UCSD-AML1 (cell line): ENCODE data around the gene NTN5.
A peak's percentile ranks its signal among the peaks of the same experiment; 100 is the strongest.
"Not testable (repeated sequence)": the region's sequence is repeated elsewhere in the genome, so short reads cannot be mapped to it uniquely, and the experiment has no call there.

Experiments
- DNase-seq: peaks from one replicate; lab custom pipeline; 2025; ENCODE audit not compliant: unreplicated experiment; lab: John Stamatoyannopoulos, UW

The NTN5 gene

GRCh38 chr19:48696353-48697010 lies 23.7 kb upstream of the NTN5 start:
- DNase-seq: no peak

GRCh38 chr19:48695743-48696352 lies 23.0 kb upstream of the NTN5 start, which contains the start of gene FUT2:
Gene FUT2, plus strand, starts transcription at chr19:48695971. Its CDS starts 6,986 bp downstream, at chr19:48702957.
- peak; percentile 24 for DNase-seq

- not testable (repeated sequence) for DNase-seq
These were observed 20.8 kb upstream of the NTN5 start for GRCh38 chr19:48693629-48694028.

- DNase-seq: no peak
These were observed 16.6 kb upstream of the NTN5 start for GRCh38 chr19:48689449-48689848.

- no peak for DNase-seq
These were observed 15.0 kb upstream of the NTN5 start for GRCh38 chr19:48687776-48688175.

- DNase-seq: not testable (repeated sequence)
These were observed 13.8 kb upstream of the NTN5 start for GRCh38 chr19:48686637-48687036.

- no peak for DNase-seq
These were observed 13.3 kb upstream of the NTN5 start for GRCh38 chr19:48686088-48686487.

- DNase-seq: no peak
These were observed 12.8 kb upstream of the NTN5 start for GRCh38 chr19:48685583-48685982.

GRCh38 chr19:48683349-48683748 lies 10.5 kb upstream of the NTN5 start:
- no peak for DNase-seq

GRCh38 chr19:48681127-48681470 lies 8.3 kb upstream of the NTN5 start:
- DNase-seq: peak; percentile 25

- no peak for DNase-seq
These were observed 7.8 kb upstream of the NTN5 start for GRCh38 chr19:48680436-48681126.

GRCh38 chr19:48680006-48680405 lies 7.2 kb upstream of the NTN5 start:
- not testable (repeated sequence) for DNase-seq

GRCh38 chr19:48678201-48678600 lies 5.4 kb upstream of the NTN5 start:
- no peak for DNase-seq

- no peak for DNase-seq
These were observed 4.1 kb upstream of the NTN5 start for GRCh38 chr19:48676887-48677286.

- DNase-seq: no peak
These were observed 3.7 kb upstream of the NTN5 start for GRCh38 chr19:48676487-48676886.

- peak; percentile 75 for DNase-seq
These were observed 2.4 kb upstream of the NTN5 start for GRCh38 chr19:48674921-48675824.

- no peak for DNase-seq
These were observed 1.5 kb upstream of the NTN5 start for GRCh38 chr19:48674216-48674809.

GRCh38 chr19:48673436-48674100 lies 751 bp upstream of the NTN5 start:
- no peak for DNase-seq

- no peak for DNase-seq
These were observed 1.3 kb downstream of the NTN5 start for GRCh38 chr19:48671446-48671995.
